ENCODE results near the gene LRRC8B. TPM values are rescaled to one million over a fixed set of nuclear protein-coding genes. Genes with fewer than 3 reads are reported as not detected.

Gene LRRC8B
- total and polyA plus RNA-seq, 9 of the 15 experiments (the other 6 are each of a cell fraction or from before 2014, with no cell fraction given) = 4.3 to 43.7 (median 14.4) TPM

DNA sequence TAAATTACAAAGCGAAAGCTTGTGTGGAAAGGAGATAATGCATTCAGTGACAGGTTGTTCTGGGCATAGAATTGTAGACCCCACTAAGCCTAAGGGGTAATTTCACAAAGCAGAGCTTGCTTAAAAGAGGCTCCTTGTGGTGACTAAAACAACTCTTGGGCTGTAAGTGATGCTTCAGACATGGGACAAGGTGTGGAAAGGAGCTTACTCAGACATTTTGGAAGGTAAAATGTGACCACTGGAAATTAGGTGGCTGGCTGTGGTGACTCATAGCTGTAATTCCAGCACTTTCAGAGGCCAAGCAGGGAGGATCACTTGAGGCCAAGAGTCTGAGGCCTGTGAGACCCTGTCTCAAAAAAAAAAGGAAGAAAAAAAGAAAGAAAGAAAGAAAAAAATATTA, 57.2 kb downstream of the LRRC8B start:
- Histone ChIP-seq H2AFZ (ENCODE audit: low read depth, low read length) (no peak overlapping the region), H3K9me3 (replicated peaks; ENCODE audit: control insufficient read depth, insufficient read depth, low read depth, low read length) (no peaks in the 10 kb centered on the region), H3K27ac (ENCODE audit: extremely low read depth, low read depth, low read length) (no peak overlapping the region), H3K27me3 (ENCODE audit: control insufficient read depth in 2 of 2, insufficient read depth in 2 of 2, low read length in 2 of 2) (no peaks in the 10 kb centered on the region), H3K4me3 (no peak overlapping the region), H3K79me2 (ENCODE audit: control insufficient read depth, insufficient read depth, low read length) (peaks cover 21% of the 10 kb centered on the region; the same call in 2 of the 3 replicates), H3K36me3 (ENCODE audit: control insufficient read depth, insufficient read depth, low read length) (peaks cover 87% of the 10 kb centered on the region), H3K9ac (ENCODE audit: insufficient read depth in 1 of 2, low read depth in 2 of 2, low read length in 2 of 2) (no peak overlapping the region), H4K20me1 (replicated peaks; ENCODE audit: control insufficient read depth, insufficient read depth, low read length) (no peaks in the 10 kb centered on the region), H3K9me1 (ENCODE audit: control insufficient read depth, insufficient read depth, low read length) (no peaks in the 10 kb centered on the region), H3K4me2 (ENCODE audit: insufficient read depth, low read length) (no peak overlapping the region), H3K4me1 (replicated peaks in 1 of 2; ENCODE audit: control insufficient read depth in 2 of 2, insufficient read depth in 2 of 2, low read length in 2 of 2) (no peaks in the 10 kb centered on the region)
- in situ Hi-C loops (cut with MboI) = no loop called here
- no peak for ATAC-seq
- no peak for DNase-seq (ENCODE audit: extremely low read depth in 1 of 4, low spot score in 3 of 4)
- WGBS (ENCODE audit: insufficient coverage, low coverage, missing lambda C conversion rate) = 95% methylated on average over 1 of the region's 1 CpG
- TF ChIP-seq ZNF507 (tag; conservative IDR thresholded peaks at IDR 0.05) = no peak
- TF ChIP-seq HBP1 (CRISPR knock-in tag; IDR thresholded peaks at IDR 0.05) = no peak
- no peak for TF ChIP-seq CHD1 (IDR thresholded peaks at IDR 0.05; ENCODE audit: low read length)
- TF ChIP-seq BRCA1 (IDR thresholded peaks at IDR 0.05) = no peak
- no peak for TF ChIP-seq BRCA1 (CRISPR knock-in tag; IDR thresholded peaks at IDR 0.05)
- TF ChIP-seq SIX5 (IDR thresholded peaks at IDR 0.05; ENCODE audit: borderline replicate concordance in 1 of 2, insufficient read depth in 1 of 2, low read depth in 1 of 2, low read length in 2 of 2) = no peak
- no peak for TF ChIP-seq STAG1 (CRISPR knock-in tag; IDR thresholded peaks at IDR 0.05; ENCODE audit: borderline replicate concordance)
- TF ChIP-seq ZBTB17 (CRISPR knock-in tag; IDR thresholded peaks at IDR 0.05) = no peak
- no peak for TF ChIP-seq ZNF253 (CRISPR knock-in tag; conservative IDR thresholded peaks at IDR 0.05)
- no peak for TF ChIP-seq FUS (optimal IDR thresholded peaks at IDR 0.05; ENCODE audit: low read depth, low read length)
- no peak for TF ChIP-seq RBM34 (IDR thresholded peaks at IDR 0.05; ENCODE audit: borderline replicate concordance, insufficient read depth, low read length)
- BruUV-seq (replicated peaks) = no TSS peak
- intact Hi-C loops (cut with micrococcal nuclease) = no loop called here
- no peak for FAIRE-seq
- CTCF ChIA-PET (ENCODE audit: low intra/inter-chr PET ratio) = no interaction called here
- POLR2A ChIA-PET = interaction anchor here (0.6 to 1.3 kb wide), 2 partner anchors 22 to 335 kb away, joined by 3 to 4 read pairs; no protein-coding TSS in a partner anchor
